ENCODE data around the gene CCR2.

DNA sequence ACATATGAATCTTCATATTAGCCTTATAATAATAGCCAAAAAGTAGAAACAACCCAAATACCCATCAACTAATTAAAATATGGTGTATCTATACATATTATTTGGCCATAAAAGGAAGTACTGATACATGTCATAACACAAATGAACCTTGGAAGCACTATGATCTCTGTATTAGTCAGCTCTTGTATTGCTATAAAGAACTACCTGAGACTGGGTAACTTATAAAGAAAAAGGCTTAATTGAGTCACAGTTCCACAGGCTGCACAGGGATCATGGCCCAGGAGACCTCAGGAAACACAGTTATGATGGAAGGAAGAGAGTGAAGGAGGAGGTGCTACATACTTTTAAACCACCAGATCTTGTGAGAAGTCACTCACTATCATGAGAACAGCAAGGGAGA is 16.0 kb upstream of the CCR2 start:
- TF ChIP-seq EP300 (IDR thresholded peaks at IDR 0.05), result no peak
- TF ChIP-seq, protein P1, sequence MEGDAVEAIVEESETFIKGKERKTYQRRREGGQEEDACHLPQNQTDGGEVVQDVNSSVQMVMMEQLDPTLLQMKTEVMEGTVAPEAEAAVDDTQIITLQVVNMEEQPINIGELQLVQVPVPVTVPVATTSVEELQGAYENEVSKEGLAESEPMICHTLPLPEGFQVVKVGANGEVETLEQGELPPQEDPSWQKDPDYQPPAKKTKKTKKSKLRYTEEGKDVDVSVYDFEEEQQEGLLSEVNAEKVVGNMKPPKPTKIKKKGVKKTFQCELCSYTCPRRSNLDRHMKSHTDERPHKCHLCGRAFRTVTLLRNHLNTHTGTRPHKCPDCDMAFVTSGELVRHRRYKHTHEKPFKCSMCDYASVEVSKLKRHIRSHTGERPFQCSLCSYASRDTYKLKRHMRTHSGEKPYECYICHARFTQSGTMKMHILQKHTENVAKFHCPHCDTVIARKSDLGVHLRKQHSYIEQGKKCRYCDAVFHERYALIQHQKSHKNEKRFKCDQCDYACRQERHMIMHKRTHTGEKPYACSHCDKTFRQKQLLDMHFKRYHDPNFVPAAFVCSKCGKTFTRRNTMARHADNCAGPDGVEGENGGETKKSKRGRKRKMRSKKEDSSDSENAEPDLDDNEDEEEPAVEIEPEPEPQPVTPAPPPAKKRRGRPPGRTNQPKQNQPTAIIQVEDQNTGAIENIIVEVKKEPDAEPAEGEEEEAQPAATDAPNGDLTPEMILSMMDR (IDR thresholded peaks at IDR 0.05), result no peak
